Measurements from ENCODE around the gene SERP2. TPM values are rescaled to one million over a fixed set of nuclear protein-coding genes. Genes with fewer than 3 reads are reported as not detected.

Gene SERP2
- total RNA-seq, 1 experiment from 2014 or later, result not detected

- H3K4me3 ChIP-seq (replicated peaks in 1 of 2; ENCODE audit: low read depth in 1 of 2, low read length in 2 of 2), result peak overlapping the region; percentile 90 to 94
- H3K4me2 ChIP-seq (ENCODE audit: low read length), result peak overlapping the region; percentile 93
- peak overlapping the region; percentile 91 for H3K27ac ChIP-seq (ENCODE audit: low read depth, low read length)
- H3K36me3 ChIP-seq (ENCODE audit: control insufficient read depth in 1 of 2, insufficient read depth in 2 of 2, low read length in 2 of 2), result peaks cover 13 to 21% of the 10 kb centered on the region in 2 experiments; a peak in 3 of 4 replicates
- ChIA-PET CTCF (interaction anchor here (1.1 to 4.9 kb wide), 9 partner anchors 35 to 527 kb away, joined by 3 to 91 read pairs (median 5); no protein-coding TSS in a partner anchor), POLR2A (interaction anchor here (0.6 to 7.6 kb wide), 42 partner anchors 7 to 528 kb away, joined by 3 to 172 read pairs (median 7); no protein-coding TSS in a partner anchor), RAD21 (ENCODE audit: low non-redundant PET in 1 of 2, low total read pairs in 2 of 2, uncharacterized antibody in 2 of 2, unreplicated experiment in 2 of 2) (interaction anchor here (0.6 to 2.3 kb wide), 6 partner anchors 129 to 528 kb away, joined by 3 to 19 read pairs (median 8); no protein-coding TSS in a partner anchor)
- H3K9me2 ChIP-seq (ENCODE audit: insufficient read depth), result no peaks in the 10 kb centered on the region
- H4K20me1 ChIP-seq (ENCODE audit: insufficient read depth), result peaks cover 6% of the 10 kb centered on the region; the same call in 1 of the 2 replicates
- peak overlapping the region; percentile 90 for H3K9ac ChIP-seq (ENCODE audit: low read length)
- H3K27me3 ChIP-seq (ENCODE audit: insufficient read depth, low read length), result no peaks in the 10 kb centered on the region
- no peak overlapping the region for H2AFZ ChIP-seq (ENCODE audit: low read depth, low read length, poor library complexity, severe bottlenecking)
- intact Hi-C loops (cut with micrococcal nuclease), result loop anchor here (1.0 to 5.0 kb wide), 6 partner anchors 36 to 294 kb away; no protein-coding TSS in a partner anchor
- peaks cover 35 to 63% of the 10 kb centered on the region in 2 experiments for H3K4me1 ChIP-seq (ENCODE audit: control insufficient read depth in 1 of 2, insufficient read depth in 2 of 2, low read length in 2 of 2)
- ATAC-seq, result no peak
- TSS peak; percentile 78 for BruUV-seq (replicated peaks)
- peaks cover 29% of the 10 kb centered on the region for H3K79me2 ChIP-seq (ENCODE audit: insufficient read depth, low read length)
- no peak for DNase-seq (ENCODE audit: low read depth, low spot score)
- H3K9me3 ChIP-seq (ENCODE audit: control insufficient read depth in 1 of 2, insufficient read depth in 1 of 2, low read depth in 1 of 2, low read length in 2 of 2), result no peaks in the 10 kb centered on the region
- TF ChIP-seq SP1 (IDR thresholded peaks at IDR 0.05; ENCODE audit: low read depth), result no peak
- 0 out of 2 replicates have a peak, but pooled peaks have one; percentile 9 for TF ChIP-seq POLR2AphosphoS5 (IDR thresholded peaks at IDR 0.05; ENCODE audit: low read depth, low read length)
These were observed 62.4 kb downstream of the SERP2 start for GRCh38 chr13:44435919-44436510.

- intact Hi-C loops (cut with micrococcal nuclease), result loop anchor here (1.0 to 5.0 kb wide), 6 partner anchors 36 to 528 kb away; no protein-coding TSS in a partner anchor
- Histone ChIP-seq H3K4me2 (ENCODE audit: low read length) (peak overlapping the region; percentile 93), H3K9ac (ENCODE audit: low read length) (peak overlapping the region; percentile 90), H2AFZ (ENCODE audit: low read depth, low read length, poor library complexity, severe bottlenecking) (no peak overlapping the region), H3K27ac (ENCODE audit: low read depth, low read length) (peak overlapping the region; percentile 91), H3K9me3 (ENCODE audit: control insufficient read depth in 1 of 2, insufficient read depth in 1 of 2, low read depth in 1 of 2, low read length in 2 of 2) (no peaks in the 10 kb centered on the region), H3K79me2 (ENCODE audit: insufficient read depth, low read length) (peaks cover 29% of the 10 kb centered on the region), H3K9me2 (ENCODE audit: insufficient read depth) (no peaks in the 10 kb centered on the region), H4K20me1 (ENCODE audit: insufficient read depth) (peaks cover 6% of the 10 kb centered on the region; the same call in 1 of the 2 replicates), H3K27me3 (ENCODE audit: insufficient read depth, low read length) (no peaks in the 10 kb centered on the region), H3K36me3 (ENCODE audit: control insufficient read depth in 1 of 2, insufficient read depth in 2 of 2, low read length in 2 of 2) (peaks cover 13 to 21% of the 10 kb centered on the region in 2 experiments; a peak in 3 of 4 replicates), H3K4me3 (replicated peaks in 1 of 2; ENCODE audit: low read depth in 1 of 2, low read length in 2 of 2) (peak overlapping the region; percentile 90 to 94), H3K4me1 (ENCODE audit: control insufficient read depth in 1 of 2, insufficient read depth in 2 of 2, low read length in 2 of 2) (peaks cover 30 to 55% of the 10 kb centered on the region in 2 experiments)
- ATAC-seq, result peak; percentile 84
- no peak for TF ChIP-seq SP1 (IDR thresholded peaks at IDR 0.05; ENCODE audit: low read depth)
- TF ChIP-seq ZFX (IDR thresholded peaks at IDR 0.05), result no peak
- TF ChIP-seq YY1 (IDR thresholded peaks at IDR 0.05; ENCODE audit: extremely low read depth, insufficient replicate concordance, low read depth, low read length), result peak; percentile 45
- TF ChIP-seq POLR2AphosphoS5 (IDR thresholded peaks at IDR 0.05; ENCODE audit: low read depth, low read length), result peak; percentile 100
- TF ChIP-seq POLR2A (IDR thresholded peaks at IDR 0.05; ENCODE audit: borderline replicate concordance, extremely low read depth, insufficient read depth, insufficient read length), result peak; percentile 99
- TF ChIP-seq ZBTB33 (IDR thresholded peaks at IDR 0.05; ENCODE audit: extremely low read depth, insufficient replicate concordance, low read length), result peak; percentile 50
- CTCF ChIA-PET, result interaction anchor here (0.7 to 4.9 kb wide), 20 partner anchors 8 to 557 kb away, joined by 3 to 91 read pairs (median 4); partner anchors contain the start of genes CCDC122 and LACC1
- peak; percentile 90 for DNase-seq (ENCODE audit: low read depth, low spot score)
- RAD21 ChIA-PET (ENCODE audit: low non-redundant PET in 1 of 2, low total read pairs in 2 of 2, uncharacterized antibody in 2 of 2, unreplicated experiment in 2 of 2), result interaction anchor here (0.6 to 2.3 kb wide), 12 partner anchors 80 to 531 kb away, joined by 3 to 19 read pairs (median 4); no protein-coding TSS in a partner anchor
- BruUV-seq (replicated peaks), result no TSS peak
- POLR2A ChIA-PET, result interaction anchor here (0.6 to 7.6 kb wide), 65 partner anchors 8 to 529 kb away, joined by 3 to 172 read pairs (median 5); no protein-coding TSS in a partner anchor
These were observed 63.1 kb downstream of the SERP2 start for GRCh38 chr13:44436589-44437337.

All from HCT116 (cell line).